Dermis microvascular lymphatic vessel endothelial cell (primary cell): ENCODE measurements around the gene MAGI1. TPM values are rescaled to one million over a fixed set of nuclear protein-coding genes. Genes with fewer than 3 reads are reported as not detected.

Experiments
- DNase-seq, 2 donors: peaks; one replicate each; pipeline versions ENCODE4 v3.0.0 to v3.0.0-alpha.2; 2010; ENCODE audit warnings: low read depth in 2 of 2
- total RNA-seq: library from RNA; depleted of rRNA; stranded (reverse); fragments of >200 nt; gene quantifications from 2 replicates; pipeline ENCODE4 v1.2.1, GENCODE V29; 2014

The MAGI1 gene
- total RNA-seq, 1 donor from 2014 or later = 49.0 TPM

DNA sequence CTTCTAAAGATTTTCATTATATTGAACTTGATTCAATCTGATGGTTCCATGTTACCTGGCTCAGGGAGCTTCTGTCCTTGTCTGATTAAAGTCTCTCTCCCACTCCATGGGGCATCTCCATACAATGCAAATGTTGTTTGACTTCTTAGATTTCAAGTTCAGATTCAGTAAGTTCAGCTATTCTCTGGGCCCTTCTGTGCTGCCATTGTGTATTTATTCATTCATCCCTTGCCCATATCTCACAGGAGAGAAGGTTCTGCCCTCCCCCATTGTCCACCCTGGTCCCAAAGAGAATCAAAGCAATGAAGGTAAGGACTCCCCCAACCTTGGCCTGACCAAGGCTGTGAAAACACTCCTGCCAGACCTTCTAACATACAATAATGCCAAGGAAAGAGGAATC, 669.9 kb downstream of the MAGI1 start:
- no peak for DNase-seq

DNA sequence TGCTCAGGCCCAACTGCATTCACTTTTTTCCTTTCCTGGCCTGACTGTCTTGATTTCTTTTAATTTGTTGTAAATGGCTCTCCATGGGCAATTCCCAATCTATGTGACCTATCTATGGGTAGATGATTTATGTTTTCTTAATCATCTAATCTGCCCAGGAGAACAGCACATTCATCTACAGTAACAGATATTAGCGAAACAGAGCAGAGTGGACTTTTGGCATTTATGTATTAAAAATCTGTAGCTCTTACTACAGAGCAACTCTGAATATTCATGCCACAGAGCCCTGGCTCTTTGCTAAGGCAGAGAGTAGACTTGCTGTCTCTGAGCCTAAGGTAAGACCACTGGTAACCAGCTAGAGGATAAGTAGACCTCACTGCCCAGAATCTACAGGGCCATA, 676.0 kb downstream of the MAGI1 start:
- DNase-seq = no peak

DNA sequence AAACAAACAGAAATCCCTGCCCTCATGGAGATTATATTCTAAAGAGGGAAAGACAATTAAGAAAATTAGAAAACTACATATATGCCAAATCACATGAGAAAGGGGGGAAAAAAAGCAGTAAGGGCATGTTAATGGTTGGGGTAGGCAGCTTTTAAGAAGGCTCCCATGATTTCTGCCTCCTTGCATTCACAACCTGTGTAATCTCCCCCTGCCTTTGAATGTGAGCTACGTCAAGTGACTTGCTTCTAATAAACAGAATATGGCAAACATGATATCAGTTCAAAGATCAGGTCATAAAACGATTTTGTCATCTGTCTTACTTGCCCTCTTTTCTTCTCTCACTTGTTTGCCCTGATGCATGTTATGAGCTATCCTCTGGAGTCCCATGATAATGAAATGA, 677.3 kb downstream of the MAGI1 start:
- no peak for DNase-seq

DNA sequence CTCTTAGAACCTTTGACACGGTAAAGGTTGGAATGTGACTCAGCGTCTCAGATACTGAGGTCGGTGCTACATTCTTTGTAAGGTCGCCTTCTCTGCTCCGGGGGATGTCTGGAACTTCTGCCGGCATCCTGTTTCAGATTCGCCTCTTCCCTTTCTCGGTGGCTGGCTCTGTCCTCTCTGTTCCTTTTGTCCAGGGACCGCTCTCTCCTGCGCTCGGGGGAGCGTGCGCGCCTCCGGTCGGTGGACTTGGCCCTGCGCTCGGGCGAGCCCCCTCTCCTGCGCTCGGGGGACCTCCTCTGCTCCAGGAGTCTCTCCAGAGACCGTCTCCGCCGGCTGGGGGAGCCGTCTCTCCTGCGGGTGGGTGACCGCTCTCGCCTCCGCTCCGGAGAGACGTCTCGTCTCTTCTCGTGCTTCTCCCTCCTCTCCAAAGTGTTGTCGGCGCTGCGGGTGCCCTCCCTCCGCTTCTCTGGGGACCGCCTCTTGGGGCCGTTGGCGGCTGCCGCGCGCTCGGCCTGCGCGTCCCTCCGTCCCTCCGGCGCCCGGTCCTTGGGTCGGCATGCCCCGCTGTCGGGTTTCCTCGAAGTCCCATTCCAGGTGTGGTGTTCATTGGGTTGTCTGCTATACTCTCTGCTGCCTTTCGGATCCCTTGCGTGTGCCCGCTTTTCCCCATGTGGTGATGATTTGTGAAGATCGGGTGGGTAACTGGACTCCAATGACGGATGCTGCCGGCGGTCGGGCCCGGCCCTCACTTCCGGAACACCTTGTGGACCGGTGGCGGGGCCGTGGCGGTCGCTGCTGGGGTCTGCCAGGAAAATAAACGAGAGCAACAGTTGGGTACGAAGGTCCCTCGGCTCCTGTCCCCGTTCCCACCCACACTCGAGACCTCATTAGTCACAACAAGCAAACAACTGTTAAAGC, 682.1 kb downstream of the MAGI1 start:
- no peak for DNase-seq

DNA sequence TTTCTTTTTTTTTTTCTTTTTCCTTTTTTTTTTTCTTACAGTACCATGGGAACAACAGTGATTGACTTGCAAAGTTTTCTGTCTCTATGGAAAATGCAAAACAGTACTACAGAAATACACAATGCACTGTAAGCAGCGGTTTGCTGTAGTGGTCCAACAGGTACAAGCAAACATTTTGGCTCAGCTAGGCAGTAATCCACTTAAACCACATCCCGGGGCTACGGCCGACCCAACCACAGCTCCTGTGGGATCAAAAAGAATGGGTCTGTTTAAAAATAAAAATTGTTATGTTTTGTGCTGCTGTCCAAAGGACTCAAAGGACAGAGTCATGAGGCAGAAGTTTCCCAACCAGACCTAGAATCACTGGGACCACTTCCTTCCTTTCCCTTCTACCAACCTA, 683.8 kb downstream of the MAGI1 start:
- DNase-seq = no peak

DNA sequence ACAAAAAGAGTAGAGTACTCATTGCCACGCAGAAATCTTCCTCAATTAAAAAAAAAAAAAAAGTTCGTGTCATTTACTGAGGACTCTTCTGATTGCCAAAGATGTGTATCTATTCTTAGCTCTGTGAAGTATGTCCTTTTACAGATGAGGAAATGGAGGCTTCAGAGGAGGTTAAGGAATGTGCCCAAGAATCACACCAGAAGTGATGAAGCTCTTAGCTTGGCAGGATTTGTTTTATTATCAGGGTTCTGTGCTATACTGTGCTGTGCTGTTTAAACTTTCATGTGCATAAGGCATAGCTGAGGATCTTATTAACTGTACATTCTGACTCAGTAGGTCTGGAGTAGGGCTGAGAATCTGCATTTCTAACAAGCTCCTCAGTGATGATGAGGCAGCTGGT, 685.8 kb downstream of the MAGI1 start:
- no peak for DNase-seq

DNA sequence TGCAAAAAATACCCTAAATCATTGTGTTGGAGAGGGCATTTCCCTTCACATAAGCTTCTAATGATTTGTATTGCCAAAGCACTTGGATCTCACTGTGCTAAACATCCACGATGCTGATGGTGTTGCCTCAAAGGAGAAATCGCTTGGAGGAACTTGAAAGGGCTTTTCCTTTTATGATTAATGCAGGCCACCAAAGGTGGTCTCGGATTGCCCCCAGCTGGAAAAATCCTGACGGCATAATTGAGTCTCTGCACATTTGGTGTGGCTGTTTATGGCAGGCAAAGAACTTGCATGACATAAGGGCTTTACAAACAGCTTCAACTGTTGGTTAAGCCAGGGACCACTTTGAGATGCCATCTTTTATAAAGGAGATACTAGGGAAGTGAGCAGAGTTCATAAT, 687.0 kb downstream of the MAGI1 start:
- DNase-seq = no peak

DNA sequence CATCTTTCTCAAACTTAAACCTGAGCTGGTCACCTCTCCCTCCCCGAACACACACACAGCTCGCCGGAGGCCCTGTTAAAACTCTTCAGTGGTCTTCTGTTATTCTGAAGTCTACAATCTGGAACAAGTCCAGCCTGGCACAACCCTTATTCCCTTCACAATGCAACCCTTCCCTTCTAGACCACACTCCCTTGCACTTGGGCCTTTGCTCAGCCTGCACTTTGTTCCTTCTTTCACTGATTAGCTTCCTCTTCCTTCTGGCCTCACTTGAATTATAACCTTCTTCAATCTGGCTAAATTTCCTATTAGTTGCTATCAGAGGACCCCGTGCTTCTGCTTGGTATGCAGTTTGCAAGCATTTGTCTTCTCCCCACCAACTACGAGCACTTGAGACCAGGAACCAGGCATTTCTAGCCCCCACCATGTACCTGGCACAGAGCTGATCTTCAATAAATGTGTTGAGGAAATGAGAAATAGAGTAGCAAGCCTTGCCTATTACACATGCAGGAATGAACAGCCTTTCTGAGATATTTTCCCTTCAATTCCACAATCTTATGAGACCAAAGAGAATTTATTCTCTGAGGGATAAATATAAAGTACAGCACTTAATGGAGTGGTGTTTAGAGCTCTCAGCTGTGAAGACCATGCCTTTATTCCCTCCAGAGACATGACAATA, 687.8 kb downstream of the MAGI1 start:
- DNase-seq = no peak

DNA sequence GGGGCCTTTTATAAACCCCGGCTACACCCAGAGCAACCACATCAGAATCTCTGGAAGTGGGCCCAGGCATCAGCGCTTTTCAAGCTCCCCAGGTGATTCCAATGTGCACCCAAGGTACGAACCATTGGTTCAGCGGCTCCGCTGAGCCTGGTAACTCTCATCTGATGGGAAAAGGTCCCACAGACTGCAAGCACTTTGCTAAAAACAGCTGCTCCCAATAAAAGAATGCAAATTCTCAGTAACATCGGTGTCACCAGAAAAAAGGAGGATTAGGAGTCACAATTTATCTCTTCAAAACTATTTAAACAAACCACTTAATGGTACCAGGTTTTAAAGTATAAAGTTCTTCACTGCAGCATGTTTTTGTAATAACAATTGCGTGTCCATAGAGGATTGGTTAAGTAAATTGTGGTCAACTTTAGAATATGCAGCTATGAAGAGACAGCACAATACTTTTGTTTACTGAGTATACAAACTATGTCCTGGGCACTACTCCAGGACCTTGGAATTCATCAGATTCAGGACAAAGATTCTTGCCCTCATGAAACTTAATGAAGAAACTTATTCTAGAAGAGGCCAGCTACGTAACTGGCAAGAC, 690.2 kb downstream of the MAGI1 start:
- DNase-seq = no peak

DNA sequence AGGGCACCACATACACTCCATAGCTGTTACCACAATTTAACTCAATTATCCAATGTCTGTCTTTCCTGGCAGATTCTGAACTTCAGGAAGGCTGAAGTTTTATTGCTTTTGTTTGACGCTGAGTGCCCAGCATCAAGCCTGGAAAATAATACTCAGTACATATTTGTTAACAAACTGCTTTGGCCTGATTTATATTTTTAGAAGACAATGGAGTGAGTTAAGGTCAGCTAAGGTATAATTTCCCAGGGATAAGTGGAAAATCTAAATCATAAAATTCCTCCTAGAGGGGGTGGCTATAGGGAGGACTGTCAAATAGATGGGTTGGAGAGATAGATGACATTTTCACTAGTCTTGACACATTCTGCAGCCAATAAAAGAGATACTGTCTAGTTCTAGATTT, 691.6 kb downstream of the MAGI1 start:
- peak; percentile 15 to 81 for DNase-seq

DNA sequence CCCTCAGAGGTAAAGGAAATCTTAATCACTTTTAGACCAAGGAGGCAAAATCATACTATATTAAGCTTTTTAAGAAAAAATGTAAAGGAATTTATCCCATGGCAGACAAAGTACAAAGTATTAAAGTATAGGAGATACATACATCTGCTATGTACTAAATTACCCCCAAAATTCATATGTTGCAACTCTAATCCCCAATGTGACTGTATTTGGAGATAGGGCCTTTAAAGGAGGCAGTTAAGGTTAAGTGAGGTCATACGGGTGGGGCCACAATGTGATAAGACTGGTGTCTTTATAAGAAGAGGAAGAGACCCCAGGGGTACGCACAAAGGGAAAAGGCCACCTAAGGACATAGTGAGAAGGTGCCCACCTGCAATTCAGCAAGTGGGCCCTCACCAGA, 693.9 kb downstream of the MAGI1 start:
- no peak for DNase-seq

DNA sequence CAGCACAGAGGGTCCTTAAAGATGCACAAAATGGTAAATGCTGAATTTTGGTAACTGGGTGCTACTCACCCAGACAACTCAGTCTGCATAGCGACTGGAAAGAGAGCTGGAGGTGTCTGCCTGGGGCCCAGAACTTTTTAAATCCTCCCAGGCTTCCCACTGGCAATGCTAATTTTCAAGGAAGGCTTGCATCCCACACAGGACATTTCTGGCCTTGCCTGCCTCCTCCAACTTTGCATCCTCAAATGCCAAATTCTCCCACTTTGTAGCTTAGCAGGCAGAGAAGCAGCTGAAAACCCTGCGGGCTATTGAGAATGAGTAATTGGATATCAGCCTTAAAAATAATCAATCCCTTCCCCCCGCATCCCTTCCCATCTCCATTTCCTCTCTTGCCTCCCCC, 694.3 kb downstream of the MAGI1 start:
- DNase-seq = no peak

DNA sequence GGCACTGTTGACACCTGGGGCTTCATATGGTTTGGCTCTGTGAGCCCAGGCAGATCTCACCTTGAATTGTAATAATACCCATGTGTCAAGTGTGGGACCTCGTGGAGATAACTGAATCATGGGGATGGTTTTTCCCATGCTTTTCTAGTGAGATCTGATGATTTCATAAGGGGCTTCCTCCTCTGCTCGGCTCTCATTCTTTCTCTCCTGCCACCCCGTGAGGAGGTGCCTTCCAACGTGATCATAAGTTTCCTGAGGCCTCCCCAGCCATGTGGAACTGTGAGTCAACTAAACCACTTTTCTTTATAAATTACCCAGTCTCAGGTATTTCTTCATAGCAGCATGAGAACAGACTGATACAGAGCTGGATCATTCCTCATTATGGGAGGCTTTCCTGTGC, 695.0 kb downstream of the MAGI1 start:
- no peak for DNase-seq

DNA sequence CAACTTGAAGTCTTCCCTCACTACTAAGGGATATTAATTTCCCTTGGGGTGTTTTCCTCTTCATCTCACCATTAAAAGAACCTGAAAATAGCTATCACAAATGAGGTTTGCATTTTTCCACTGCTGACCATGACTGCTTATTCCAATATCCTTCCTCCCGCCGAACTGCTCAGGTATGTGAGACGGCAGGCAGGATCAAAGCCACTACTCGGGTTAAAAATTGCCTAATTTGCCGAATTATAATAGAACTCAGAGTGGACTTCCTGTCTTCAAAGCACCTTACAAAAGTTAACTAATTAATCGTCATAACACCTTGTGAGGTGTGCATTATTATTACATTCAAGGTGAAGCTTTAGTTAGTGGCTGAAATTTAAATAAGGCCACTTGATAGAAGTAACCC, 695.7 kb downstream of the MAGI1 start:
- no peak for DNase-seq

DNA sequence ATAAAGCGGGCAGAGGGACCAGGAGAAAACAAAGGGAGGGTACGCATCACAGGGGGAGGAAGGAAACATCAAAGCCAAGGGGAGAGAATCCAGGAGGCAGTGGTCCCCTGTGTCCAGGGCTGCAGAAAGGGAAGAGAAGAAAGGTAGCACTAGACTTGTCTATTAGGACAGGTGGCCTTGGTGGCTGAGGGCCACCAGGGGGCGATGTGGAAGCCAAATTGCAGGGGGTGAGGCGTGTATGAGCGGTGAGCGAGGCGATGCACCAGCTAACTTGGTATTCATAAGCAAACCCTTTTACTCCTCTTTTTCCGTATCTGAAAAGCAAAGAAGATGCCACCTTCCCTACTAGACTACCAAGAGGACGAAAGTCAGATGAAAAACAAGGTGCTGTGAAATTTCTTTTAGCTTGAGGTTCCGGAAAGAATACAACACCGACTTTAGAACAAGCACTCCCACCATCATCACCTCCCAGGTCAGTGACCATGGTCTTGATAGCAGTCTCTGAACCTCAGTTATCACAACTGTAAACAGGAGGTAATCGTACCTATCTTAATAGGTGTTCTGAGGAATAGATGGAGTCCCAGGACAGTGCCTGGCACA, 696.5 kb downstream of the MAGI1 start:
- DNase-seq = peak; percentile 42 to 65

DNA sequence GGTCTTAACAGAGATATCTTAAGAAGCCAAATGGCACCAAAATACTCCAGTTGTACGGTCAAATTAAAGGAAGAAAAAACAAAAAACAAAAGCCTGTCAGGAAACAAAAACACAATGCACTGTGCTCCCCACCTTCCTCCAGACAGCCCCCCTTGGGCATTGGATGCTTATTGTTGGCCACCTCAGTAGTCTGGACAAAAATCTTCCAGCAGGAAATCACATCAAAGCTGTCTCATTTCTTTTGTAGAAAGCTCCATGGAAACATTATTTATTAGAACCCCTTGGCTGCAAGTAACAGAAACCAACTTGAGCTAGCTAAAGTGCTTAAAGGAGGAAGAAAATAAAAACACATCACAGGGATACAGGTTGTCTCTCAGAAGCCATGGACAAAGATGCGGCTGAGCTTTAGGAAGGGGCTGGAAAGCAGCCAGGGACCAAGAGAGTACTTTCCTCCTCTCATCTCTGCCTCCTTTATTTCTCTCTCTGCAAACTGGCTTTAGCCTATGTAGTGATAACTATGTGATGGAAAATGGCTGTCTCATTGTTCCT, 699.5 kb downstream of the MAGI1 start:
- no peak for DNase-seq

DNA sequence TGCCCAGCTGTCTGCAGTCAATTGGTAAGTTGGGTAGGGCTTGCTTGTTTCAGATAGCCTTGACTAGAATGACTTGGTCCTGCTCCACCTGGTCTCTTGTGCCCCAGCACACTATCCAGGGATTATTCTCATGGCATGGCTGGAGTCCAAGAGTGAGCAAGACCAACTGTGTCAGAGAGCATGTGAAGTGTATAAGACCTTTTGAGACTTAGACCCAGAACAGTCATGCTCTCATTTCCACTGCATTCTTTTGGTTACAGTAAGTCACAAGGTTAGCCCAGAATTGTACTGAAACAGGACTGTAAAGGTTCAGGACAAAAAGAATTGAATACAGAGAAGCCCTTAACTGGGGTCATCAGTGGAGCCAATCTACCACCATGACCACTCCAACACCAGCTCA, 700.1 kb downstream of the MAGI1 start:
- DNase-seq = no peak

DNA sequence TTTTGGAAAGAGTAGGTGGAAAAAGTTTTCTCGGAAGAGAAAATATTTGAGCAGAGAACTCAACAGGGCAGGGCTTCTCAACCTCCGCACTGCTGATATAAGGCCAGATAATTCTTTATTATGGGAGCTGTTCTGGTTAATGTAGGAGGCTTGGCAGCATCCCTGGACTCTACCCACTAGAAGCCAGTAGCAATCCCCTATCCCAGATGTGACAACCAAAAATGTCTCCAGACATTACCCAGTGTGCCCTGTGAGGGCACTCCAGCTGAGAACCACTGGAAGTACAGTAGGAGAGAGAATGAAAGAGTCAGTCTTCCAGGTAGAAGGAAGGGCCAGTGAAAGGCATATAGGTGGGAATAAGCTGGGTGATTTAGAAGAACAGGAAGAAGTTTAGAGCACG, 703.1 kb downstream of the MAGI1 start:
- DNase-seq = no peak

DNA sequence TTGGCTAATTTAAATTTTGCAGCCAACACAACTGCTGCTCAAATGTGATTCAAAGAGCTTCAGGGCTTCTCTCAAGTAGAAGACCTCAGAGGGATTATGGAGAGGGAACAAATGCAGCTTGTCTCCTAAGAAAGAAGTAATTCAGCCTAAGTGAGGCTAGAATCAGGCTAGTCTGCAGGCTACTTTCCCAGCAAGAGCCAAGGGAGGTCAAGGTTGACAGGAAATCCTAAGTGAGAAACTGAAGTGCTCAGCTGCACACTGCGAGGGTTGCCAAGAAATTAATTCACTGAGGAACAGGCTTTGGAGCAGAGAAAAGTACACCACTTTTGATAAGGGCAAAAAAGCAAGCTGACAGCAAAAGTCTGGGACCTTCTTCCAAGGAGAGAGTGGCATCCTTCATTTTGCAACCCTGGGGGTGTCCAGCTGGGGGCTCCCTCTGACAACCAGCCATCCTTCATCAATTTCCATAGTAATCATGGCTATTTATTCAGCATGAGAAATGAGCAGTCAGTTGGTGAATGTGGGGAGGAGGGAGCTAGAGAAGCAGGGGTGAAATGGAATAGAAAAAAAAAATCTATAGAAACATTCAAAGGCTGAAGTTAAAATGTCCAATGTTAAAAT, 704.6 kb downstream of the MAGI1 start:
- DNase-seq = peak in 1 of 2 donors; percentile 29

DNA sequence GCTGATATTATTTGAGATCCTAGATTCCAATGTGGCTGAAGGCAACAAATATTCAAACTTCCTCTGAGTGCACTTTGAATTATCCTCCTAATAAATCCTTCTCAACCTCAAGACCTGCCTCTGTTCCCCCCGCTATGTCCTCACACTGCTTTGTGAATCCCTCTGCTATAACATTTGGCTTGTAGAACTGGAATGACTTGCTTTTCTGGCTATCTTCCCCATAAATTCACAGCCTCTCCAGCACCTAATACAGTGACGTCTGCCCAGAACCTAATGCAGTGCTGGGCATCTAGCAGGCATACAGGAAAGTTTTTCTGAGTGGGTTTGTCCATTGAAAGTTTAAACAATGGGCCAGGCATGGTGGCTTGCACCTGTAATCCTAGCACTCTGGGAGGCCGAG, 707.0 kb downstream of the MAGI1 start:
- DNase-seq = no peak

DNA sequence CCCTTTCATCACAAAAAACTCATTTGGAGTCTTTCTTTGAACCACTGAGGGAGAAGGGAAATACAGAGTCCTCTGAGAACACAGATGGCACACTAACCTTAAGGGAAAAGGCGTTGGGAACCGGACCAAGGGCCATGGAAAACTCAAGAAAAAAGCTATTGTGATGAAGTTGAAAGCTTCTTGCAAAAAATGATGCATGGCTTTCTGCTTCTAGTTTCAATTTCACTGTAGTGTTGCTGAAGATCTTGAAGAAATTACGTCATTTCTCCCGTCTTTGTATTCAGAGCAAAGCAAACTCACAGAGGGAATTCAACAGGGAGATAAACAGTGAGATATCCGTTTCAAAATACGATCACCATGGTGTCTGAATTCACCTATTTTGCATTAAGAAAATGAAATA, 708.6 kb downstream of the MAGI1 start:
- DNase-seq = no peak

DNA sequence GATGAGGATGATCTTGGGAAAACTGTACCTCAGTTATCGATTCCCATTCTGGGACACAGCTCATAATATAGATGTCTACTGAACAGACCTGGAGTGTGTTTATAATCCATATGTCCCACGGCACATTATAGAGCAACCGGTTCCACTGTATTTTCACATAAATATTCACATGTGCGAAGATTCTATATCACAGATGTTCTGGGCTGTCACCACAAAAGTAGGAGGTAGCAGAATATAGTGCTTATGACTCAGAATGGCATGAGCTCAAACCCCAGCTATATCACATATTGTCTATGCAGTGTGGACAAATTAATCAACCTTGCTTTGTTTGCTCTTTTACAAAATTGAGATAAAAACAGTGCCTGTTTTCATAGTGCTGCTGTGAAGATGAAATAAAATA, 710.6 kb downstream of the MAGI1 start:
- no peak for DNase-seq
